GM04504 (cell line): Measurements from ENCODE around the gene PAX7.
"Not testable (repeated sequence)": the region's sequence is repeated elsewhere in the genome, so short reads cannot be mapped to it uniquely, and the experiment has no call there.

Experiments
- DNase-seq: peaks from one replicate; pipeline ENCODE4 v3.0.0-alpha.2; 2012; ENCODE audit warnings: low read depth

The PAX7 gene

DNA sequence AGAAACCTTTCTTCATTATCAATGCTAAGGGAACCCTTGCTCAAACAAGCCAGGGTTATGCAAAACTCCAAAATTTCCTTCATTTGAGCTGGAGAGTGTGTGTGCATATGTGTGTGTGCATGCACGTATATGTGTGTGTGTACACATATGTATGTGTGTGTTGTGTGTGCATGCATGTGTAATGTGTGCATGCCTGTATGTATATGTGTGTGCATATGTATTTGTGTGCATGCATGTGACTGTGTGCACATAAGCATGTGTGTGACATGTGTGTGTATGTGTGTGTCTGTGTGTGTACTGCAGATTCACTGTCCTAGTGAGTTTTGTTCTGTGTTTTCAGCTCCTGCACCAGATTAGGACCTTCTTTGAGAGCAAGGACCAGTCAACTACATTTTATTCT lies 28.2 kb downstream of the PAX7 start:
- DNase-seq: no peak

DNA sequence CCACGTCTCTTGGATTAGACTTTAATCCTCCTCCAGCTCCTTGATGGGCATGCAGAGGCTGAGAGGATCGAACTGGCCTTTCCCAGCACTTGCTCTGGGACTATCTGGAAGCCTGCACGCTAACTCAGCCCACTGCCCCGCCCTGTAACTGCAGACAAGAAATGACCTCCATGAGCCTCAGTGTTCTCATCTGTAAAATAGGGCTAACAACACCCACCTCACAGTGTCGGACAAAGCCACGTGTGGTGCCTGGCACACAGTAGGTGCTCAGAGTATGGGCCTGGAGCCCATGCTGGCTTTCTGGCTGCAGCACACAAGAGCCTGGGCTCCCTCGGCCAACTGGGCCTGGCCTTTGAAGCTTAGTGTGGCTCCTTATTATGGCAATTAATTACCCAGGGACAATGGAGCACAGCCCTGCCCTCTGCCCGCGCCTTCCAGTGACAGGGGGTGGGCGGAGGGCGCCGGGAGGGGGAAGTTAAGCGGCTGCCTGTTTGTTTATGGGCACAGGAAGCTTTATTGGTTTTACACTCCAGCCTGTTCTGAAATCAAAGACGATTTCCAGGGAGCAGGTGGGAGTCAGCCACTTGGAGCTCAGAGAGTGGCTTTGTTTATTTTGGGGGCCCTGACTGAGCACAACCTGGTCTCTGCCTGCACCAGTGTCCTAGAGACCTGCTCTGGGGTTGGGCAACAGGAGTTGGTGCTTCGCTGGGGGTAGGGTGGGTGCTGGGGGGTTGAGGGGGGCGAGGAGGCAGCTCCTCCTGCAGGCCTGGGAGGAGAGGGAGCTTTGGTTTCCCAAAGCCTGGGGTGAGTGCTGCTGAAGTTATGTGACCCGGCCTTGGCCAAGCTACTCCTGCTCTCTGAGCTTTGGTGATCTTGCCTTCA lies 31.0 kb downstream of the PAX7 start:
- no peak for DNase-seq

DNA sequence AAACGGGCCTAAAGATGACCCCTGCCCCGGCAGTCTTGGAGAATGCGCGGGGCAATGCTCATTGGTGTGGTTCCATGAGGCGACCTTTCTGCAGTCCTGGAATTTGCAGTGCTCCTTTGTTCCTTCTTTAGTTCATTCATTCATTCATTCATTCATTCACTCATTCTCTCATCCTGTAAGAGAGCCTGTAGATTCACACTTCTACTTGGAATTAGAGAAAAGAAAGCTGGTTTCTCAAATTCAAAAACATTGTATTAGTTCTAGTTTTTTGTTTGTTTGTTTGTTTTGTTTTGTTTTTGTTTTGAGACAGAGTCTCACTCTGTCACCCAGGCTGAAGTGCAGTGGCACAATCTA lies 31.6 kb downstream of the PAX7 start:
- no peak for DNase-seq

DNA sequence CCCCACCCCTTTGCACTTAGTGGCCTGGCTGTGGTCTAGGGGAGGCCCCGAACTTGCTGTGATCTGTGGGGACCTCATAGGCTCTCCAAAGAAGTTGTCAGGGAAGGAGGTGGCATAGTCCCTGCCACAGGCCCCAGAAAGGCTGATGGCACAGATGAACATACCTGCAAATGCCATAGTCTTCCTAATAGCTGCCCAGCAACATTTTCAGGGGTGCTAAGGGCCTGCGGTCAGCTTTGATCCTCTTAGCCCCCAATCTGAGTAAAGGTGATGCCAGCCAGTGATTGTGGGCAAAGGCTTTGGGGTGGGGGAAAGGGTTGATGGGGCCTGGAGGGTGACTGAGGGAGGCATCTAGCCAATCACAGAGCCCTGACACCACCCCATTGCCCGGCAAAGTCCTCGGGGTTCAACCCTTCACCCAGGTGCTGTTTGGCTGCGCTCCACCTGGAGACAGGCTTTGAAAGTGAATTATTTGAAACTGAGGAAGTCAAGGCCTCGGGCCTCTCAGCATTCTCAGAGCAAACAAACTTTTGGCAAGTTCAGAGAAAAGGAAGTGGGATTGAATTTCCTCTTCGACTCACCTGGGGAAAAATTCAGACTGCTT lies 35.8 kb downstream of the PAX7 start:
- no peak for DNase-seq

DNA sequence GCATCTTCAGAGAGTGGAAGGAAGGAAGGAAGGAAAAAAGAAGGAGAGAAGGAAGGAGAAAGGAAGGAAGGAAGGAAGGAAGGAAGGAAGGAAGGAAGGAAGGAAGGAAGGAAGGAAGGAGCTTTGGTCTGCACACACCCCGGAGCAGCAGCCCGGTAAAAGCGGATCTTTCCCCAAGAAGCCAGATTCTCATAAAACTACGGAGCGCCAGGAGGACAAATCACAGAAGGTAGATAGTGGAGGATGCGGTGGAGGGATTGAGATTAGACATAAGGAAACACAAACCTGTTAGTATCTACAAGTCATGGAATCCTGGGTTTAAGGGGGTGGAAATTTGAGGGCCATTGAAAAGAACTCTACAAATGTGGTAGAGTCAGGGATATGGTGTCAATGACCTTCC lies 36.7 kb downstream of the PAX7 start:
- no peak for DNase-seq

DNA sequence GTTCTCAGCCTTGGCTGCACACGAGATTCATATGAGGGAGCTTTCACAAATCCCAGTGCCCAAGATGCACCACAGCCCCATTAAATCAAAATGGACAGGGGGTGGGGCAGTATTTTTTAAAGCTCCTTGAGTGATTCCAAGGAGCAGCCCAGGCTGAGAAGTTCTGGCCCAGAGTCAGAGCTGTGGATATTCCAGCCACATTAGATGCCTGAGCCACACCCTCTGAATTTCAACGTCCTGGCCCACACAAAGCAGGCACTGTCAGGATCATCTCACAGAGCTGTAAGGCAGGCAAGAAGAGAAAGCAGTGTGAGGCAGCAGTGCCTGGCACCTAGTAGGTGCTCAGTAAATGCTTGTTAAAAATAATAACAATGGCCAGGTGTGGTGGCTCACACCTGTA lies 37.4 kb downstream of the PAX7 start:
- DNase-seq: no peak

DNA sequence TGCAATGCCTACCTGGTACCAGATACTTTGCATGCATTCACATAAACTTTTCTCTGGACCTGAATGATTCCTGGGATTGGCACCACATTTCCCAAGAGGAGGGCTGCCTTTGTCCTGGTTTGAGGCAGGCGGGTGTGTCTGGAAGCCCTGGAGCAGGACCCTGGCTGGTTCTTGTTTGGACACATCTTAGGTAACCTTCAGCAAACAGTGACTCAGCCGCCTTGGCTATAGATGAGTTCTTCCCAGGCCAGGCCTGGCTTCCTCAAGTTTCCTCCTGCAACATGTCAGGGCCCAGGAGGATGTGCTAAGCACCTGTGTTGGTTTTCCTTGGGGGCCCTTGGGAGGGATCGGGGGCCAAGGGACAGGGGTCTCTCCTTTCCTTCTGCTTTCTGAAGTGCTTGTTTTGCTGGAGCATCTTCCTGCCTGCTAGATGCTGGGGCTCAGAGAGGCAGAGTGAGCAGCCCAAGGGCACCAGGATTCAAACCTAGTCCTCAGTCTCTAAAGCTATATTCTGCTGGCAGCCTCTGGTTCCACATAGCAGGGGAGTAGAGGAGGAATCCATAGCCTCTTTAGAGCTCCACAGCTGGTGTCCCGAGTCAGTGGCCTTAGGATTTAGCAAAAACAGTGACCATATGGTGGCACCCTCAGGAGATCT lies 38.2 kb downstream of the PAX7 start:
- no peak for DNase-seq

DNA sequence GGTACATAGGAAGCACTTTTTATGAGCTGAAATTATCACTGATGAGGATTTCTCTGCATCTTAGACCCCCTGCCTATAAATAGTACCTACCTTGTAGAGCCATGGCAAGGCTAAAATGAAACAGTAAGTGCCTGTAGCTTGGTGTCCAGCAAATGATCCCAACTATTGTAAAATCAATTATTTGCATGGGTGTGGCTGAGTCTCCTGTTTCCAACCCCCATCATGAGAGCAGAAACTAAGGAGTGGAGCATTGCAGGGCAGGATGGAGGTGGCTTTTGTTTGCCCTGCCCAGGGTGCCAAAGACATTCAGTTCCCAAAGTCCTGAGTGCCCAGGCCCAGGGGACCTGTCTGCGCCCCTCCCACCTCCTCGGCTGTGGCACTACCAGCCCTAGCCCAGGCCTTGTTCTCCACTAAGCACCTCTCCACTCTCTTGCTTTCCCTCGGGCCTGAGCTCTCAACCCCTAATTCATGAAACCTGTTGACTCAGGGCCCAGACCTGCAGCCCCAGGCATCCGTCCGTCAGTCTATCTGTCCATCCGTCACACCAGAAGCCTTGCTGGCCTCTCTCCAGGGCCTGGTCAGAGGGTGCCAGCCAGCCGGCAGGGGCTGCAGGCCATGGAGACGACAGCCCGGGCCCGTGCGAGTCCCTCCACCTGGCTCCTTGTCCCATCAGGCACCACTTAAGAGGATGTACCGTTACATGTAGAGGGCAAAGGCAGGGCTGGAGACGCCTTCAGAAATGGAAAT lies 39.6 kb downstream of the PAX7 start:
- DNase-seq: no peak

DNA sequence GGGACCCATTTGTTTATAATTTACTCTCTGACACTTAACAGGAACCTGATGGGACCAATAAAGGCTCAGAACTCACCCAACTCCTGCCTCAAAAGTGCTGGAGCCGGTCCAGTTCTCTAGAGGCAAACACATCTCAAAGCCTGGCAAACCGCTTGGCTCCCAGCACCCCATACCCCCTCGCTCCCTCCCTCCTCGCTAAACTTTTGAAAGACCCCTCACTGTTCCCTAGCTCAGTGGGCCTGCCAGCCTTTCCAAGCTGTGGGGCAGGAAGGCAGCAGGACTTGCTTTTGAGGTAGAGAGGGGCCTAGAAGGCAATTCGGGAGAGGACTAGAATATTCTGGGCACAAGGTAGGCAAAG lies 40.2 kb downstream of the PAX7 start:
- no peak for DNase-seq

DNA sequence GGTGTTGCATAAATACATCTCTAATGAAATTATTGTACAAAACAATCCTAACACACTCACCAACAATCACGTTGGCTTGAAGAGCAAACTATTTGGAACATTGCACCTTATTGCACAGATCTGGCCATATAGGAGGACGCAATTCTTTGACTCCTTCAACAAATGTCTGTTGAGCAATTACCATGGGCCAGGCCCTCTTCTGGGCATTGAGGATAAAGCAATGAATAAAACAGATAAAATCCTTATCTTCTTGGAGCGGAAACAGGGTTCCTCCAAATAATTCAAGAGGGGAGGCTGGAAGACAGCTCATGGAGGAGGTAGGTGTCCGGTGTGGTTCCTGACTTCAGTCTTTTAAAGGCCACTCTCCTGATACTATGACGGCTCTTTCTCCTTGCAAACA lies 43.3 kb downstream of the PAX7 start:
- no peak for DNase-seq

DNA sequence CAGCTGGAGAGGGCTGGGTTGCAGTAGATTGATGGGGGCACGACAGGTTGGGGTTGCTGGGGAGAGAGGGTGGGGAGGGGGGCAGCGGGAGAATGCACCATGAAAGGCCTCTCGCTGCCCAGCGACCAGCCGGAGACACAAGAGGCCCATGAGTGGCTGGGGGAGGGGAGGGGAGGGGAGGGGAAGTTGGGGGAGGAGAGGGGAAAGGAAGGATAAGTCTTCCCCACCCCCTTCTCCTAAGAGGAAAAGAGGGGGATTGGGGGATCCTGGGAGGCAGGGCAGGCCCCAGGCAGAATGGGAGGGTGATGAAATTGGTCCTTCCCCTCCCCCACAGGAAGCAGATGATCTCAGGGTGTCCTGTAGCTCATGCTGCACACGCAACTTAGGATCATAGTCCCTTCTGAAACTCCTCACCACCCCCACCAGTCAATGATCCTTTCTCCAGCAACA lies 45.7 kb downstream of the PAX7 start:
- DNase-seq: no peak

DNA sequence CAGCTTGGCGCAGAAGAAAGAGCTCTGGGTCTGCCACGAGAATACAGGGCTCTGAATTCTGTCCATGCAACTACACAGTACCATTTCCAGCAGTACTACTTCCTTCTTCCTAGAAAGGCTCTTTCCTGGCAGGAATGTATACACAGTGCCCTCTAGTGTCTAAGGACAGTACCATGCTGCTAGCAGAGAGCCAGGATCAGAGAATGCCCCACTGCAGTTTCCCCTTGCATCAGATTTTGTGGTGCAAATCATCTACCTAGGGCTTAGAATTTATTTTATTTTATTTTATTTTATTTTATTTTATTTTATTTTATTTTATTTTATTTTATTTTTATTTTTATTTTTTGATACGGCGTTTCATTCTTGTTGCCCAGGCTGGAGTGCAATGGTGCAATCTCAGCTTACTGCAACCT lies 50.8 kb downstream of the PAX7 start:
- DNase-seq: no peak

DNA sequence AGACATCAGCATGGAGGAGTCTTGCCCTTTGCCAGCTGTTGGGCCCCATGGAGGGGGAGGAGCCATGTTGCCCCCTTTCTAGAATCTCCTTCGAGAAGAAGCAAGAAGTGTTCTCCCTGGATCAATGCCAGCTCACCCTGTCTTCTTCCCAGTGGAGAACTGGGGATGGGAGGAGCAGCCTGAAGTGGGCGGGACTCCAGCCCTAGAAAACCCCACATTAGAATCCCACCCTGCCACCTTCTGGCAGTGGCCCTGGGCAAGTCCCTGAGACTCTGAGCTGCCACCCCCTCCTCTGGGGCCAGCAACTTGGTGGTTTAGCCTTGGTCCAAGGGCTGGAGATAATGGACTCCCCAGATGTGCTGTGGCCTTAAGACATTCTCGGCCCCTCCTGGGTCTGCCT lies 51.7 kb downstream of the PAX7 start:
- DNase-seq: no peak

DNA sequence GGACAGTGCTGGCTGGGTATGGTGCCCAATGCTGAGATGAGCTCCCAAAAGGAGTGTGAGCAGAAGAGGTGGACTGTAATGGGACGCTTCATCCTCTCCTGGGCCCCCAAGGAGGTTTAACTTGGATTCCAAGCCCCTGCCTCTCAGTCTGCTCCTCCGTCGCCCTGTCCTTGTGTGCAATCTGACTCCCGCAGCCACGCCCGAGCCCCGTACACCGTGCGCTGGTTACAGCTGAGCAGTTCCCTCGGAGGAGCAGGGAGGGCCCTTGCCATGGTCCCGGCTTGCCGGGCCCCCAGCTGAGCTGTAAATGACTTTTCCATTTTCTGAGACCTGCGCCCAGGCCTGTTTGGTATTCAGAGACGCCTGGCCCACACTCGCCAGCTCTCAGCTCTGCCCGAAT lies 53.7 kb downstream of the PAX7 start:
- DNase-seq: no peak

DNA sequence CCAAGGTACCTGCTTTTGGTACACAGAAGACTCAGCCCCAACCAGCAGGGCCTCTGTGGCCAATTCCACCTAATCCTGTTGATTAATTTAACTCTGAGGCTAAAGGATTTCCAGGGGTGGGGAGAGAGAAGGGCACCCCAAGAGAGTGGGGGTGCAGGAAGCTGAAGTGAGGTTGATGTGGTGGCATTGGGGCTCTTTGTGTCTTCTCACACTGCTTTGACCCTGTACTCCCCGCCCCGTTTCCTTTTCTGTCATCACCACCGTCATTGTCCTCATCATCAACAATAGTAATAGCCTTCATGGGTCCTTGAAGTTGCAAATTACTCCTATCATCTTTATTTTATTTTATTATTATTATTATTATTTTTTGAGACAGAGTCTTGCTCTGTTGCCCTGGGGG lies 55.9 kb downstream of the PAX7 start:
- DNase-seq: no peak

DNA sequence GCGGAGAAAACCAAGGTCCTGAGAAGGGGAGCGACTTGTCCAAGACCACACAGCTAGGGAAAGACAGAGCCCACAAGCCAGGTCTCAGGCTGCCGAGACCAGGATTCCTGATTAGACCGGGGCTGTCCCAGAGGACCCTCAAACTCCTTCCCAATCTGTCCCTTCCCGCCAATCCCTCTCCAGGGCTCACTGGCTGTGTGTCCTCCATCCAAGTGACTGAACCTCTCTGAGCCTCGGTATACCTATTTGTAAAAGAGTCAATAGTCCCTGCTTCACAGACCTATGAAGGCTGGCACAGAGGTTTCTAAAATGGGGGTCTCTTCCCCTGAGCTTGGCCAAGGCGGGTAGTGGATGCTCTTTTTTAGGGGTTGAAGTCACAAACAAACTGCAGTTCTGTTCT lies 56.6 kb downstream of the PAX7 start:
- DNase-seq: no peak

DNA sequence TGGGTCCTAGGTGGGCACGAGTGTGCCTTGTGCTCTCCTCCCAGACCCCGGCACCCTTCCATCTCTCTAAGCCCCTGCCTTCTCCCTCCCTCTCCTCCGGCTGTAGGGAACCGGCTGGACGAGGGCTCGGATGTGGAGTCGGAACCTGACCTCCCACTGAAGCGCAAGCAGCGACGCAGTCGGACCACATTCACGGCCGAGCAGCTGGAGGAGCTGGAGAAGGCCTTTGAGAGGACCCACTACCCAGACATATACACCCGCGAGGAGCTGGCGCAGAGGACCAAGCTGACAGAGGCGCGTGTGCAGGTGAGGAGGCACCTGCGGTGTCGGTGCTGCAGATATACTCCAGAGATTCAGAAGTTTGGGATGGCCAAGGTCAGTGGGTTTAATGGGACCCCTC lies 61.0 kb downstream of the PAX7 start:
- DNase-seq: no peak

DNA sequence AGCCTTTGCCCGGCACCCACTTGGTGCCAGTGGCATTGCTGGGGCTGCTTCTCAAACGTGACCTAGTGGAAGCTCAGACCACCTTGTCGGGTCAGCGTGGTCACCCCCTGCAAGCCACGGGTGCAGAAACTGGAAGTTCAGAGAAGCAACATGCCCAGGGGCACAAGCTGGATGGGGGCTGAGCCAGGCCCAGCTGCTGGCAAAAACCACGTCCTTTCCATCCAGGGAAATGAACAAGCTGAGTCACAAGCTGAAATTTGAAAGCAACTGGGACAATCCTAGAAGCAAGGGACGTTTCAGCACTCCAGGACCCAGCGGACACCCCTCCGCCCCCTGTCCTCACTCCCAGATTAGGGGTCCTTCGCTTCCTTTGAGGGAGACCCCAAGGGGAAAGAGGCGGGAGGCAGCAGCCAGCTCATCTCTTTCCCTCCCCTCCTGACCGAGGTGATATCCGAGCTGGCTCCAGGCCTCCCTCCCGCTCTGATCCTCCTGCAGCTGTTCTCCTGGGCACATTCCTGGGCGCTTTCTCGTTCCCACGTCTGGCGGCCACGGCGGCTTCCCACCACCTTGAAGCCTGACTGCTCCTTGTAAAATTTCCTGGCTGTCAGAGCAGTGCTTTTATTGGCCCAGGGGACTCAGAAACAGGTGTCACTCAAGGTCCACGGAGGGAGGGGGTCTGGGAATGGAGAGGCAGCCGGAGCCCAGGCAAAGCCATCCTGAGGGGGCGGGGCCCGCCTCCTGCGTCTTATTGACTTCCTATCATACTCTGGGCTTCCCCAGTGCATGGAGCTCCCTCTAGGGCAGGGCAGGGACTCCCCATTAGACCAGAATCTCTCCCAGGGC lies 62.8 kb downstream of the PAX7 start:
- no peak for DNase-seq

DNA sequence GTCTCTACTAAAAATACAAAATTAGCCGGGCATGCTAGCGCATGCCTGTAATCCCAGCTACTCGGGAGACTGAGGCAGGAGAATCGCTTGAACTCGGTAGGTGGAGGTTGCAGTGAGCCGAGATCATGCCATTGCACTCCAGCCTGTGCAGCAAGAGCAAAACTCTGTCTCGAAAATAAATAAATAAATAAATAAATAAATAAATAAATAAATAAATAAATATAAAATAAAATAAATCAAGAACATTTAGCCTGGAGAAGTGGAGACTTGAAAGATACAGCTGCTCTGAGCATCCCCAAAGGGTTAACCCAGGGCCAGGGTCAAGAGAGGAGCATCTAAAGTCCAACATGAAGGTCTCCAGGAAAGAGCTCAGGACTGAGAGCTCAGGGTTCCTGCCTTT lies 63.6 kb downstream of the PAX7 start:
- not testable (repeated sequence) for DNase-seq

DNA sequence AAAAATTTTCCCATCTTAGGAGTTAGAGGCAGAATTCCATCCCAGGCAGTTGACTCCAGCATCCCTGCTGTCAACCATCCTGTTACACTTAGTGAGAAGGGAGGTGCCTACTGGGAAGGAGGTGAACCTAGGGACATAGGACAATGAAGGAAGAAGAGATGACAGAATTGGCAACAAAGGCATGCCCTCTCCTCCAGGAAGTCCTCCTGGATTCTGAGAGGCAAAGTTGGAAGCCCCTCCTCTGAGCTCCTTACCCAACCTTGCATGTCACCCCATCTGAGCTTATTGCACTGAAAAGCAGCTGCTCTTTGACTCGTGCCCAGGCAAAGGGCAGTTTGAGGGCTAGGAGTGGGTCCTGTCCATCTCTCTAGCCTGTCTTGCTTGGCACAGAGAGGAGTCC lies 66.9 kb downstream of the PAX7 start:
- DNase-seq: no peak

DNA sequence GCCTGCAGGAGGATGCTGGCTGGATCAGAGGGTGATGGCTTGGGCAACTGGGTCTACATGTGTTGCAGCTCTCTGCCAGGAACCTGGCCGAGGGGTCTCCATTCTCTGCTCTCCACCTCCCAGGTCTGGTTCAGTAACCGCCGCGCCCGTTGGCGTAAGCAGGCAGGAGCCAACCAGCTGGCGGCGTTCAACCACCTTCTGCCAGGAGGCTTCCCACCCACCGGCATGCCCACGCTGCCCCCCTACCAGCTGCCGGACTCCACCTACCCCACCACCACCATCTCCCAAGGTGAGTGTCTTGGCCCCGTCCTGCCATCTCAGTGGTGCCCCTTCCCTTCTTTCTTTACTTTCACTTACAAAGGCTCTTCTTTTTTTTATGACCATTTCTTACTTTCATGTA lies 69.9 kb downstream of the PAX7 start:
- no peak for DNase-seq

DNA sequence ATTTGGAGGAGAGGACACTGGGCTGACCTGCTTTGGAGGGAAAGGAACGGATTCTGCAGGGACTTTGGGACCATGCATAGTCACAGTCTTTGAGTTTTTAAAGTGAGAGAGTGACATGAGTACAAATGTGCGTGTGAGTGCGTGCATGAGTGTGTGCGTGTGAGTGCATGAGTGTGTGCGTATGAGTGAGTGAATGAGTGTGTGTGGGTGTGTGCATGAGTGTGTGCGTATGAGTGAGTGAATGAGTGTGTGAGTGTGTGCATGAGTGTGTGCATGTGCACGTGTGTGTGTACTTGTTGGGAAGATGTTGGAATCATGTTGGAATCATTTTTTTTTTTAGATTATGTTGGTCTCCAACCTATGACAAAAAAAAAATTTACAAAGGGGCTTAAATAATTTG lies 70.5 kb downstream of the PAX7 start:
- DNase-seq: no peak
